K562 (cell line): ENCODE data around the gene RBM5. TPM values are rescaled to one million over a fixed set of nuclear protein-coding genes. Genes with fewer than 3 reads are reported as not detected.

ENCODE experiments used
- ATAC-seq: fragments of 200-7000 bp; cut with Tn5 transposase; 3 replicates; pipeline ENCODE4 v1.9.1; 2020; ENCODE audit warnings: moderate library complexity
- BruUV-seq: library from RNA; stranded (reverse); fragments of 400-500 nt; replicated peaks from 2 replicates; lab custom pipeline; 2021; lab: Mats Ljungman, UMichigan
- CTCF ChIA-PET: fragments of 300-600 bp; formaldehyde crosslinking; extraction: SDS; loops from one replicate; lab custom pipeline; 2021; ENCODE audit warnings: low intra/inter-chr PET ratio; lab: Yijun Ruan, JAX
- POLR2A ChIA-PET: fragments of 300-600, 350-650 bp; sonication (Branson Sonifier 250); formaldehyde crosslinking; extraction: SDS; loops from one replicate; lab custom pipeline; 2021; ENCODE audit warnings: antibody characterized with exemption, inconsistent platforms; lab: Yijun Ruan, JAX
- DNase-seq, 4 experiments: peaks; one replicate each; pipeline versions ENCODE4 v3.0.0 to v3.0.0-alpha.2; 2011 to 2018; ENCODE audit warnings: low spot score in 3 of 4, mixed read lengths in 3 of 4; ENCODE audit errors: extremely low read depth in 1 of 4
- FAIRE-seq: peaks from 2 replicates; lab custom pipeline; 2011; peaks lifted over from hg19 to GRCh38; lab: Jason Lieb, UNC
- H2AFZ ChIP-seq: 2 replicates; pipeline ENCODE4 v1.6.0; 2011; ENCODE audit warnings: low read depth, low read length, control low read depth, inconsistent platforms
- H3K27ac ChIP-seq: fragments of 200-600 bp; 3 replicates; pipeline ENCODE4 v1.8.0; 2011; ENCODE audit warnings: low read depth, mild to moderate bottlenecking, control low read depth, inconsistent platforms, low read length, moderate library complexity, mixed read lengths; ENCODE audit errors: extremely low read depth
- H3K27me3 ChIP-seq, 2 experiments: fragments of 300-600 bp in 1 of 2; 2 replicates in 1 of 2; 3 replicates in 1 of 2; pipeline versions ENCODE4 v1.6.0 to v1.8.0; 2011; ENCODE audit warnings: inconsistent platforms in 2 of 2, low read length in 2 of 2, mild to moderate bottlenecking in 1 of 2, mixed read lengths in 1 of 2, moderate library complexity in 1 of 2; ENCODE audit not compliant: control insufficient read depth in 2 of 2, insufficient read depth in 2 of 2
- H3K36me3 ChIP-seq: fragments of 300-600 bp; 3 replicates; pipeline ENCODE4 v1.8.0; 2011; ENCODE audit warnings: mild to moderate bottlenecking, low read length, inconsistent platforms; ENCODE audit not compliant: control insufficient read depth, insufficient read depth
- H3K4me1 ChIP-seq, 2 experiments: fragments of 200-600 bp in 1 of 2; replicated peaks in 1 of 2; 2 replicates in 1 of 2; 3 replicates in 1 of 2; pipeline versions ENCODE4 v1.5.1 to v1.8.0; 2011; ENCODE audit warnings: inconsistent platforms in 2 of 2, low read length in 2 of 2, mild to moderate bottlenecking in 1 of 2, mixed read lengths in 1 of 2, moderate library complexity in 1 of 2; ENCODE audit not compliant: control insufficient read depth in 2 of 2, insufficient read depth in 2 of 2
- H3K4me2 ChIP-seq: 2 replicates; pipeline ENCODE4 v1.6.1; 2011; ENCODE audit warnings: low read length, control low read depth, inconsistent platforms, mixed read lengths; ENCODE audit not compliant: insufficient read depth
- H3K4me3 ChIP-seq: fragments of 200-600 bp; sonication (generic), shearing (Covaris generic); 2 replicates; pipeline ENCODE4 v1.5.1; 2016; ENCODE audit warnings: control low read depth, inconsistent platforms
- H3K79me2 ChIP-seq: fragments of 200-600 bp; 3 replicates; pipeline ENCODE4 v1.8.0; 2011; ENCODE audit warnings: low read length, inconsistent platforms; ENCODE audit not compliant: control insufficient read depth, insufficient read depth
- H3K9ac ChIP-seq, 2 experiments: 2 replicates each; pipeline versions ENCODE4 v1.6.0 to v1.6.1; 2011; ENCODE audit warnings: low read depth in 2 of 2, low read length in 2 of 2, control low read depth in 1 of 2, inconsistent platforms in 1 of 2, mild to moderate bottlenecking in 1 of 2, mixed read lengths in 1 of 2; ENCODE audit not compliant: insufficient read depth in 1 of 2
- H3K9me1 ChIP-seq: one replicate; pipeline ENCODE4 v1.6.0; 2011; ENCODE audit warnings: inconsistent platforms, mild to moderate bottlenecking, low read length, moderate library complexity; ENCODE audit not compliant: control insufficient read depth, insufficient read depth
- H3K9me3 ChIP-seq: replicated peaks from 2 replicates; pipeline ENCODE4 v1.5.1; 2011; ENCODE audit warnings: low read depth, low read length, inconsistent platforms; ENCODE audit not compliant: control insufficient read depth, insufficient read depth
- H4K20me1 ChIP-seq: replicated peaks from 2 replicates; pipeline ENCODE4 v1.6.1; 2011; ENCODE audit warnings: low read length, inconsistent platforms, mixed read lengths; ENCODE audit not compliant: control insufficient read depth, insufficient read depth
- KDM5B ChIP-seq: fragments of 200-600 bp; sonication (generic); IDR thresholded peaks from 2 replicates; pipeline ENCODE4 v1.6.1; 2012; ENCODE audit warnings: low read depth, mild to moderate bottlenecking, moderate library complexity, low read length, control low read depth, inconsistent platforms; ENCODE audit not compliant: insufficient replicate concordance
- ZNF395 ChIP-seq: fragments of 200-800 bp; sonication (Bioruptor generic); IDR thresholded peaks from 2 replicates; pipeline ENCODE4 v1.6.1; 2017; ENCODE audit warnings: missing genetic modification characterization, missing compliant biosample characterization
- WGBS: fragments of 100-300 bp; shearing (Covaris generic); methylation state at CpG from one replicate; pipeline ENCODE4 v1.1.6; 2016; ENCODE audit warnings: low coverage, mixed read lengths; ENCODE audit not compliant: insufficient coverage; ENCODE audit errors: missing lambda C conversion rate; 5-methylcytosine and 5-hydroxymethylcytosine counted together
- in situ Hi-C: fragments of 300-500 bp; cut with MboI; formaldehyde crosslinking; loops from 4 replicates; pipeline ENCODE4 v1.15.0; 2018; ENCODE audit warnings: inconsistent platforms, mixed read lengths
- intact Hi-C: fragments of 100-400 bp; cut with micrococcal nuclease; formaldehyde crosslinking; loops from 2 replicates; pipeline ENCODE4 v1.14.2; 2022
- polyA plus RNA-seq, 8 experiments: library from polyadenylated mRNA; depleted of rRNA in 4 of 8; stranded (reverse) in 5 of 8; unstranded in 3 of 8; fragments of >200 nt; fragmentation: Nextera tagmentation in 2 of 8; fragmentation: Illumina TruSeq in 1 of 8; extraction: Ambion mirVana in 2 of 8; extraction: Trizol in 1 of 8; gene quantifications; 2 replicates each; pipeline versions ENCODE4 v1.2.1 to v1.2.3, GENCODE V29; 2011 to 2014; ENCODE audit warnings: inconsistent platforms in 1 of 8, missing spikeins in 1 of 8
- total RNA-seq, 7 experiments: library from RNA; depleted of rRNA in 6 of 7; stranded (reverse); fragments of >200 nt in 6 of 7; fragmentation: Illumina TruSeq in 2 of 7; extraction: Trizol in 2 of 7; gene quantifications; 2 replicates each; pipeline versions ENCODE4 v1.2.1 to v1.2.3, GENCODE V29; 2011 to 2021; ENCODE audit warnings: low replicate concordance in 1 of 7

Gene RBM5
- total and polyA plus RNA-seq, 9 of the 15 experiments (the other 6 are each of a cell fraction or from before 2014, with no cell fraction given), result 24.5 to 153 (median 81.6) TPM

GRCh38 chr3:50155491-50155878, 66.8 kb downstream of the RBM5 start:
- Histone ChIP-seq H3K9ac (peak overlapping the region; percentile 34 to 90; a peak in 3 of 4 replicates), H3K4me1 (peaks cover 1 to 47% of the 10 kb centered on the region in 2 experiments; a peak in 4 of 5 replicates), H3K9me1 (no peaks in the 10 kb centered on the region), H3K36me3 (no peaks in the 10 kb centered on the region), H4K20me1 (no peaks in the 10 kb centered on the region), H3K4me3 (peak overlapping the region; percentile 49), H3K4me2 (peak overlapping the region; percentile 60), H3K9me3 (no peaks in the 10 kb centered on the region), H3K27me3 (no peaks in the 10 kb centered on the region), H2AFZ (no peak overlapping the region), H3K79me2 (no peaks in the 10 kb centered on the region; the same call in 2 of the 3 replicates), H3K27ac (no peak overlapping the region)
- ATAC-seq (no peak), DNase-seq (peak in 1 of 4 experiments; percentile 19), FAIRE-seq (no peak)
- ChIA-PET POLR2A (interaction anchor here (0.7 kb wide), 1 partner anchor 35 kb away, joined by 5 read pairs; no protein-coding TSS in a partner anchor), CTCF (interaction anchor here (1.2 kb wide), 1 partner anchor 34 kb away, joined by 8 read pairs; no protein-coding TSS in a partner anchor)
- in situ Hi-C loops, result no loop called here
- 7% methylated on average over 18 of the region's 37 CpGs for WGBS
- intact Hi-C loops, result loop anchor here (2.0 kb wide), 1 partner anchor 33 kb away; no protein-coding TSS in a partner anchor
- no TSS peak for BruUV-seq
- peak; percentile 13 for TF ChIP-seq KDM5B
- no peak for TF ChIP-seq ZNF395 (CRISPR knock-in tag)
